HG03039 (cell line): ENCODE data around the gene LCT.
"Not testable (repeated sequence)": the region's sequence is repeated elsewhere in the genome, so short reads cannot be mapped to it uniquely, and the experiment has no call there.

Experiments
- ATAC-seq: cut with Tn5 transposase; IDR thresholded peaks from one replicate; pipeline ENCODE4 v1.9.1; 2021; ENCODE audit warnings: mild to moderate bottlenecking, moderate library complexity; ENCODE audit not compliant: unreplicated experiment

The LCT gene

DNA sequence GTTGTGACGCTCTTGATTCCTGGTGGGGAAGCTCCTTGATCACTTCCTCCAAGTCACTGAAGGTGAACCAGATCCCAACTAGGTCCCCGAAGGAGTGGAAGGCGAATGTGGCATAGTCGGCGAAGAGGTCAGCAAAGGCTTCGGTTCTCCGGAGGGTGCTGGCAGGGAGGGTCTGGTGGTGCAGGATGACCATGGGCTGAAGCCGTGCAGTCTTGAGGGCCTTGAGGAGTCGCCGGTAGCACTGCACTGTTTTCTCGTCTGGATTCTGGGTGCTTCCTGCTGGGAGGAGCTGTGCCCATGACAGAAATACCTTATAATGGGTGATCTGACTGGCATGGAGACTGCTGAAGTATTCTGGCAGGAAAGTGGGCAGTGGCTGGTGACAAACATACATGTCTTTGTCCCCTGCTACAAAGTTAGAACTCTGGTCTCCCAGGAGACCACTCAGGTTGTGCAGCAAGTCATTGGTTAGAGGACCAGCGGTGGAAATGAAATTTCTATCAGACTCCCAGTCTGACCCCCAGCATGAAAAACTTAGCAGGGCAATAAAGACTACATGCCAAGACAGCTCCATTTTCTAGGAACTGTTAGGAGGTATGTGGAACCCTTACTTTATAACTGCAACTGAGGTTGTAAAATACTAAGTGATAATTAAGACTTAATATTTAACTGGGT lies at the start of gene LCT:
LCT (minus strand) TSS at position 589 of the 675 bp plus-strand sequence; CDS start at position 574, 15 bp downstream.
- no peak for ATAC-seq

DNA sequence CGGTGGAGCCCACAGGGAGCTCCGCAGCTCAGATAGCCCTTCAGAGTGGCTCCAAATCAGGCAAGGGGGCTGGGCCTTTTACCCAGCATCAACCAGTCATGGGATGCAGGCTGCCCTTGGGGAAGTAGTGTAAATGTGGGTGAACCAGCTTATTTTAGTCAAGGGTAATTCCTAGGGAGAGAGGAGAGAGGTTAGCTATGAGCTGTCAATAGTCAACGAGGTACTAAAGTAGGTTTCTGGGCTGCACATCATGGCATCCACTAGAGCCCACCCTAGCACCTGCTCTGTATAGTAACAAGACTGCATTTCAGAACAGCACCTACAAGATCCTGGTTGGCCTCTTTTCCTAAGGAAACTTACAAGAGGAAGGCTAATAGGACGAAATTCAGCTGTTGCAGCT lies 48.7 kb upstream of the LCT start:
- ATAC-seq, result no peak

DNA sequence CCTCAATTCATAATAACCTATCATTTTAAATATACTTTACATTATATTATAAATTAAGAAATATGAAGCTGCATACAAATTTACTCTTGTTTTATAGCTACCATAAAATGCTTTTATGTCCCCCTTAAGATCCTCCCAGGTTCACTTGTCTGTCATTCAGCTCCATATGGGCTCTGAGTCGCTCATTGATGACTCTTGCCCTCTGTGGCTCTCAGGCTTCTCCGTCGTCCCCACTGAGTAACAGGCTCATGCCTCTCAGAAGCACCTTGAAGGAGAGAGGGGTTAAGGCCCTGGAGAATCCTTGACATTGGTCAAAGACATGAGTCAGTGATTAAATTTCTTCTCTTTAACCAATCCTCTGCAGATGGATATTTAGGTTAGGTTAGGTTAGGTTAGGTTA lies 45.4 kb upstream of the LCT start:
- no peak for ATAC-seq

DNA sequence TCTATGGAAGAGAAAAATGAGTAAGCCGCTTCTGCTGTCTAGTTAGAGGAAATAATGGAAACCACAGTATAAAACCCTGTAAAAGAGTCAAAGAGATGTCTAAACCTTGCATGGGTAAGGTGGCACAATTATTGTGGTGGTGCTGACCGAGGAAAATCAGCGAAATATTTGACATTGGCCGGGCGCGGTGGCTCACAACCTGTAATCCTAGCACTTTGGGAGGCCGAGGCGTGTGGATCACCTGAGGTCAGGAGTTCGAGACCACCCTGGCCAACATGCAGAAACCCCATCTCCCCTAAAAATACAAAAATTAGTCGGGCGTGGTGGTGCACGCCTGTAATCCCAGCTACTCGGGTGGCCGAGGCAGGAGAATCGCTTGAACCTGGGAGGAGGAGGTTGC lies 39.8 kb upstream of the LCT start:
- ATAC-seq, result not testable (repeated sequence)

DNA sequence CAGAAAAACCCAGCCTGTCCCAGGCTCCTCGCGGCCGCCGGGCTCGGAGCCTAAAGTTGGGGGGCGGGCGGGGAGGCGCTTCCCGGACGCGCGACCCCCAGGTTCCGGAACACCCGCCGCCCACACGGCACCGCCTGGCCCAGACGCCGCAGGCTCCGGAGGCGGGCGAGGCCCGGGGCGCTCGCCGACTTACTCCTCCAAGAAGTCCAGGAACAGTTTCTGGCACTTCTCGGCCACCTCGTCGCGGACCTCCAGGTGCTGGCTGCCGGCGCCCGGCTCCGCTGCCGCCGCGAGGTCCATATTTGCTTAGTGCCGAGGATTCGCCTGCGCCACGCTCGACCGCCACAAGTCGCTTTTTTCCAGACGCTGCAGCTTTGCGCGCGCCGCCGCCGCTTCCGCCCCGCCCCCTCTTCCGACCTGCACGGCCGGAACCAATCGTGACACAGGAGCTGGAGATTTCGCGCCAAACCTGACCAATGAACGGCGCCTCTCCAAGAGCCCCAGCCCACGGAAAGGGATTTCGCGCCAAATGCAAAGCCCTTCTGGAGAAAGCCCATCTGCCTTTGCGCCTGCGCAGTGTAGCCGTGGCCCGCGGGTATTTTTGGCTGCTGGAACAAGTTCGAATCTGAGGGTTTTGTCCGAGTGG lies 39.2 kb upstream of the LCT start, which contains the start of gene MCM6:
MCM6 (minus strand) TSS at position 378 of the 646 bp plus-strand sequence; CDS start at position 300, 78 bp downstream.
- peak; percentile 87 for ATAC-seq

DNA sequence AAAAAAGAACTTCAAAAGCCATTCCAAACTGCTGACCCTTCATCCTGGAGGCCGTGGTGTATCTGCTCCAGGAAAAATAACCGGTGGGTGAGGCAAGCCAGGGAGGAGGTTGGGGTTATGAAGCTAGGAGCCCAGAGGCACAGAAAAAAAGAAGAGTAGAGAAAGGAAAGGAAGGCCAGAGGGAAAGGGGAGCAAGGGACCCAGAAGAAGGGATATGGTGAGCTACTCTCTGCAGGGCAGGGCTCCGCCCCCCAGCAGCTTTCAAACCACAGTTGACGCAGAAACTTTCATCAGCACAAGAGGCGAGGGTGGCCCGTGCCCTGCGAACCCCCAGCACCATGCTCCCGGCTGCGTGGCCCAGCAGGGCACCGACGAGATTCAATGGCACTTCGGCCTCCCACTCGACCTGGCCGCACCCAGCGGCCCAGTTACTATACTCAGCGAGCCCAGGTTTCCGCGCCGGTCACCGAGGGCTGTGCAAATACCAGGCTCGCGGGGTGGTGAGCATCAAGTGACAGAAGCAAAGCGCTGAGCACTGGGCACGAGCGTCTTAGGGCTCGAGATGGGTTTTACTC lies 38.6 kb upstream of the LCT start:
- ATAC-seq, result peak; percentile 55

DNA sequence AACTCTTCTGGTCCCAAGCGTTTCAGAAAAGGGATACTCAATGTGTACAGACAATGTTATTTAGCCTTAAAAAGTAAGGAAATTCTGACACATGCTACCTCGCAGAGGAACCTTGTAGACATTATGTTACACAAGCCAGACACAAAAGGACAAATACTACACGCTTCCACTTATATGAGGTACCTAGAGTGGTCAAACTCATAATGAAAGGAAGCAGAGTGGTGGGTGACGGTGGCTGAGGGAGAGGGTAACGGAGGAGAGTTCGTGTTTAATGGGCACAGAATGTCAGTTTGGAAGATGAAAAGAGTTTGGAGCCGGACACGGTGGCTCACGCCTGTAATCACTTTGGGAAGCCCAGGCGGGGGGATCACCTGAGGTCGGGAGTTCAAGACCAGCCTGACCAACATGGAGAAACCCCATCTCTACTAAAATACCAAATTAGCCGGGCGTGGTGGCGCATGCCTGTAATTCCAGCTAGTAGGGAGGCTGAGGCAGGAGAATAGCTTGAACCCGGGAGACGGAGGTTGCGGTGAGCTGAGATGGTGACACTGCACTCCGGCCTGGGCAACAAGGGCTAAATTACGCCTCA lies 37.9 kb upstream of the LCT start:
- ATAC-seq, result no peak

DNA sequence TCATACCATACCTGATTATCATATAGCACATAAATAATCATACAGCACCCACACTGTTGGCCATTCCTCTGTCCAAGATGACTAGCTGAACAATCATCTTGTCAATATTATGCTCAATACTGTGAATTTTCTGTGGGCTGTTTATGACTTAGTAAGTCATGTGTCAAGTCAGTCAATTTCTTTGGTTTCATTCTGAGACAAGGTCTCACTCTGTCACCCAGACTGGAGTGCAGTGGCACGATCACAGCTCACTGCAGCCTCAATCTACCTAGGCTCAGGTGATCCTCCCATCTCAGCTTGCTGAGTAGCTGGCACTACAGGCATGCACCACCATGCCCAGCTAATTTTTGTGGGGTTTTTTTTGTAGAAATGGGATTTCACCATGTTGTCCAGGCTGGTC lies 33.6 kb upstream of the LCT start:
- peak; percentile 56 for ATAC-seq

DNA sequence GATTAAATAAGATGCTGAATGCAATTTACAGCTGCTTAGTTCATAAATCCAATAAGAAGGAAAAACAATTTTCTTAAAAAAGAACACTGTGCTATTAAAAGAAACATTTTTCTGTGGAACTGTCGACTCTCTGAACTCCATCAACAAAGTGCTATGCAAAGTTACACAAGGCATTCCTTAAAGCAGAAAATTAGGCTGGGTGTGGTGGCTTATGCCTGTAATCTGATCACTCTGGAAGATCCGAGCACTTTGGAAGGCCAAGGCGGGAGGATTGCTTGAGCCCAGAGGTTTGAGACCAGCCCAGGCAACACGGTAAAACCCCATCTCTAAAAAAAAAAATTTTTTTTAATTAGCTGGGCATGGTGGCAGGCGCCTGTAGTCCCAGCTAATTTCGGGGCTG lies 26.2 kb upstream of the LCT start:
- ATAC-seq, result no peak

DNA sequence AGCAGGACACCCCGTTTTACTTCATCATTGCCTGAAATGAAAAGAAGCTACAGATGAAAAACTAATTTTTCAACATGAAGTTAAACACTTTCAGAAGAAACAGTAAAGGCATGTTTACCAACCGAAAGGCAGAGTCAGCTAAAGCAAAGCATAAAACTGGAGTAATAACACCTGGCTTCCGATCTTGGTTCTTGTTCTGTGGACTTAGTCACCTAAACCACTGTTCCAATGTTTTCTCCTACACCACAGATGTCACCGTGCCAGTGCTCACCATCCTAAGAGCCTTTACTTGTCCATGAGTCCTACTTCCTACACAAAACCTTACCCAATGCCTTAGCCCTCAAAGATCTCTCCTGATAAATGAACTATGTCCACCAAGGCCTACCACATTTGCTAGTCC lies 25.7 kb upstream of the LCT start:
- ATAC-seq, result no peak

DNA sequence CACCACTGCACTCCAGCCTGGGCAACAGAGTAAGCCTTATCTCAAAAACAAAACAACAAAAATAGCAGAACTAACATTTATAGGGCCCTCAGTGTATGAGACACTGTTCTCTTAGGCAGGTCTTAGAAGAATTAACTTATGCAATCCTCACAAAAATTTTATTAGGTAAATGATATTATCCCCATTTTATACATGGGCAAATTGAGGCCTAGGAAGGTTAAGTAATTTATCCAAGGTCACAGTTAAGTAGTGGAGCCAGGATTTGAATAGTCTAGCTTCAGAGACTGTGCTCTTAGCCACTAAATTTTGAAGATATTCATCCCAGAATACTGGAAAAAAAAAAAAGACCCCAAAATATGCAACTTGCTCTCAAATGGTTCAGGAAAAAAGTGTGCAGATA lies 16.4 kb upstream of the LCT start:
- no peak for ATAC-seq

DNA sequence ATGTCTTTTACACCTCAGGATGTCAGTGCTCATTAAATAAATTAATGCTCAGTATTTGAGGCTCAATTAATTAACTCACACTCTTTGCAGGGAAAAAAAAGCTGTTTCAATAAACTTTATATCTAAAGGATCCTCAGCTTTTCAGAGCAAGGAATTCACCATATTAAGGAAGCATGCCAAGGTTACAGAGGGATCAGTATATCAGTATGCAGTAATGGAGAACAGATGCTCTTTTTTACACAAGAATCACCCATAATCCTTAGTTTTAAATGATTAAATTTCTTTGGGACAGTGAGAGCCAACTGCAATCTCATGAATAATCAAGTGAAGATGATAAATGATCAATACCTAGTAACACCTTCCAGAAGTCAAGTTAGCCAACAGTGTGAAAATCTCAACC lies 14.9 kb upstream of the LCT start:
- no peak for ATAC-seq

DNA sequence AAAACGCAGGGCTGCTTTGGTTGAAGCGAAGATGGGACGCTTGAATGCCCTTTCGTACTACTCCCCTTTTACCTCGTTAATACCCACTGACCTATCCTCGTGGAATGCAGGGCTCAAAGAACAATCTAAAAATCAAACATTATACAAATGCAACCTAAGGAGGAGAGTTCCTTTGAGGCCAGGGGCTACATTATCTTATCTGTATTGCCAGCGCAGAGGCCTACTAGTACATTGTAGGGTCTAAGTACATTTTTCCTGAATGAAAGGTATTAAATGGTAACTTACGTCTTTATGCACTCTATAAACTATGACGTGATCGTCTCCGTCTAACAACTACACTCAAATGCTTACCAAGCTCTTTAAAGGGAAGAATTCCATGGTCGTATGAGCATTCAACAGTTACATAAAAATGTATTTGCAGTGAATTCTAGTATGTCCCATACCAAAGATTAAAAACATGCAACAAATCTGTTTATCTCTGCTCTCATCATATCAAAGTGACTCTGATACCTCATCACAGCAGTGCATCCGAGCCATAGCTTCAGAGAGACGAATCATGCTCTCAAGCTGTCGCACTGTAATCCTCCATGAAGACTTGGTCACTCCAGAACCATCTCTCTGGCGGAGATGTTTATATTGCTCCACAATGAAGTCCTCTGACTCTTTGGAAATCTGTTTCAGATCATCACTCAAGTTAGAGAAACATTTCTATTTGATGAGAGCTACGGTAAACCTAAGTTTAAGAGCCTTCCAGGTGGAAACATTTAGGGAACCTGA lies 14.1 kb upstream of the LCT start:
- ATAC-seq, result no peak

DNA sequence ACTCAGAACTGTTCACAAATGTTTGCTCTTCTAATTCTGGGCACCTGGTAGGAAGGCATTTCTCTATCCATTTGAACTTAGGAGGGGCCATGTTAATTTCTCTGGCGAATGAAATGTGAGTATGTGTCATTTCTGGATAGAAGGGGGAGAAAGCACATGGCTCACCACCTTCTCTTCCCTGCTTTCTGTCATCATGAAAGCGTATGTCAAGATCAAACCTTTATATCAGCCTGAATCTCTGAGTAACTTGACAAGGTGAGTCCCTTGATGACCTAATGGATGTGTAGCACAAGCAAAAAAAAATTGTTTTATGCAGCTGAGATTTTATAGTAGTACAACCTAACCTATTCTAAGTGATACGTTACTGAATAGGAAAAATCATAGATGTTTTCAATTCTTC lies 12.1 kb upstream of the LCT start:
- no peak for ATAC-seq

DNA sequence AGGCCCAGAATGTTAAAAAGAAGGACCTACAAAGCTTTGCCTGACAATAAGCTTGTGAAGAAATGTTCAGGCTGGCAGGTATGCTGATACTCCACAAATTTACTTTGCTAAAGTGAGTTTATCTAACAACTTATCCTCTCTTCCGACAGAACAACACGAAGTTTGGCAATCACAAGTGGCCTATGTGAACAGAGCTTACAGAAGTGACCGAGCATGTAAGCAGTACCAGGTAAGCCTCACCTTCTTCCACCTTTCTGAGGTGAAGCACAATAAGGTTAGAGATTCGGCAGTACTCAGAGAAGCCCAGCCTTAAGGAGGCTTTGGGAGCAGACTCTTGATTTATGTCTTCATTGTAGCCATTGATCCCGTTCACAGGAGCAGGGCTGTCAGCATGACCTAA lies 9.0 kb upstream of the LCT start:
- no peak for ATAC-seq

DNA sequence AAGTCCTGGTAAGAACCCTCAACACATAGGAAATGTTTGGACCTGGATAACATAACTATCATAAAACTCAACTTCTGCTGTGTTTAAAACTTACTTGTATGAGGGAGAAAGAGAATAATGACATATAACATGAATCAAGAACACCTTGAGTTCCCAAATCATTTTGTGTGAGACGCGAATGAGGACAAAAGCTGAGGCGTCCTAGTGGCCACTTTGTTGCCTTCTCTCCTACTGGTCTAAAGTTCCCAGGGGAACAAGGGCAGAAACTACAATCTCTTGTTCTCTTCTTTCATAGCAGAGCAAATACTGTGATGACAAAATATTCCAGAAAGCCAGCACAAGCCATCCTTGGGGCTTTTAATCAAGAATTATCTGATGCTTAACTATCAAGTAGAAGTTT lies 8.3 kb upstream of the LCT start:
- no peak for ATAC-seq

DNA sequence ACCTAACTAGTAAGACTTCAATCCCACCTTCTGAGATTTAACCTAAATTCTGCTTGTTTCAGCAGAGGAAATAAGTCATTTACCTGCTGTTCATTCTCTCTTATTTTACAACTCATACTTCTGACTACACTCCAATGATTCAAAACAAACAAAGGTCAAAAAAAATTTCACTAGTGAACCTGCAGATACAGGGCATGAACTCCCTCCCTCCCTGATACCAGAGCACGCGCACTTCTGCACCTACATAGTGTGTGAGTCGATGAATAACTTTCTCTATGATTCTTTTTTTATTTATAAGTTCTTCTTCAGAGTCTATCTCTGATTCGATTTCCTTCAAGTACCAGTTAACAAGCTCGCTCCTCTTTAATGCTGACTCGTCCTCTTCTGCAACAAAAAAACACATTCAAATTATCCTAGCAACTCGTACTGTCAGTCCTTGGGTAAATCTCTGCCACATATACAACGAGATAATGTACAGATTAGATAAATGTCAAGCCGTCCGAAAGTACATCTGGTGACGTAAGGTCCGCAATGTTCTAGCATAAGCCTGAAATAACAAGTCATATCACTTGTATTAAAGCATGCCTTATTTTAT lies 7.4 kb upstream of the LCT start:
- ATAC-seq, result no peak

DNA sequence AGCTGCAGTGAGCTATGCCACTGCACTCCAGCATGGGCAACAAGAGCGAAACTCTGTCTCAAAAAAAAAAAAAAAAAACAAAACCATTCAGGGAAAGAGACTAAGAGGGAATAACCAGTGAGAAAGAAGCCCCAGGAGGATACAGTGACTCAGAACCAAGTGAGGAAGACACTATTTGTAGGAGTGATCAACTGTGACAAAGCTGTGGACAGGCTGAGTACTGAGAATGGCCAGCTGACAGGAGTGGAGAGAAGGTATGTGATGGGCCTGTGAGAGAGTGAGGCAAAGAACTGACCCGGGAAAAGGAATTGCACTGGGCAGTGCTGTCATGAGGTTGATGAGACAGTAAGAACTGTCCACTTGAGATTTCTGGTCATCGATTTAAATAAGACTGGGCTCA lies 6.7 kb upstream of the LCT start:
- ATAC-seq, result no peak

DNA sequence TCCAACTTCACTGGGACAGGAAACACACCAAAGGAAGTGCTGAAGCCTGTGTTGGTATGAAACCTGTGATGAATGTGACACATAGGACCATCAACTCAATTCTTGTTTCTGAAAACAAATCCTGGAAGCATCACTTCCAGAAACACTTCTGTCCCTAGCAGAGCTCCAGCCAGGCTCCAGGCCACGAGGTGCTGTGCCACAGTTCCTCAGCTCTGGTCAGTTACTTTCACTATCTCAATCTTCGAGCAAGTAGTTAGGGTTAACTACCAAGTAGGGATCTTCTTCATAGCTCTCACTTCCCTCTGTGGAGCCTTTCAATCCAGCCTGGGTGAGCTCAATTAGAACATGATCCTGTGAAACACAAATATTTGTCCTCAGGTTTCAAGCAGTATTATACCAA lies 3.6 kb upstream of the LCT start:
- no peak for ATAC-seq

DNA sequence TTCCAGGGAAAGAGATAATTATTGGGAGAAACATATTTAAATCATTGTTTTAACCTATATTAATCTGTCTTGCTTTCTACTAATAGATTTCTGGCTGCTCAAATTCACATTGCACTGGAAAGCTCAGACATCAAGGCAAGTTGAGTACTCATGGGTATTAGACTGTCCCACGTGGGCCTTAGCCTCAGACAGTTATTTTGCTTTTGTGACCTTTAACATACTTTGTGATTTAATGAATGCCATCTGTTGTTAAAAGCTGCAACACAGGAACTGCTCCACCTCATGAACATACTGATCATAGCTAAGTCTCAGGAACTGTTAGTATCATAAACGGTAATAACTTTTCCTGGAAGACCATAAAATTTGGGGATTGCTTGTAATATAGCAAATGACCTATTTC lies 2.7 kb upstream of the LCT start:
- ATAC-seq, result no peak

DNA sequence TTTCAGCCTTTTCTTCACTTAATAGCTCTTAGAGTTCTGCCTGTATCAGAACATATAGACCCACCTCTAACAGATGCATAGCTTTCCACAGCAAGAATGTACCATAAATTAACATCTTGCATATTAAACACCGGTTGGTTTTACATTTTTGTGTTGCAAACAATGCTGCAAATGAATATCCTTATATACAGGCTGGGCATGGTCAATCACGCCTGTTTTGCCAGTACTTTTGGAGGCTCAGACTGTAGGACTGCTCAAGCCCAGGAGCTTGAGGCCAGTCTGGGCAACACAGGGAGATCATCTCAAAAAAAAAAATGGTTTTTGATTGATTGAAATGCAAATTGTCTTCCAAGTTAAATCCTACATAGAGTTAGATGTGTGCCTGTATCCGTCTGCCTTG lies 1.5 kb upstream of the LCT start:
- no peak for ATAC-seq
